ENCODE data around the gene HSD11B1.

Gene HSD11B1

GRCh38 chr1:209704584-209704983, at the start of gene HSD11B1:
Gene HSD11B1, plus strand, starts transcription at chr1:209704846. Its CDS starts 97 bp downstream, at chr1:209704943.
- DNase-seq (ENCODE audit: low read depth): no peak

GRCh38 chr1:209655411-209656231, 49.0 kb upstream of the HSD11B1 start:
- no peak for DNase-seq (ENCODE audit: low read depth)

GRCh38 chr1:209657140-209657879, 47.3 kb upstream of the HSD11B1 start:
- DNase-seq (ENCODE audit: low read depth): no peak

- DNase-seq (ENCODE audit: low read depth): no peak
These were observed 46.7 kb upstream of the HSD11B1 start for GRCh38 chr1:209657918-209658317.

GRCh38 chr1:209659909-209660308, 44.7 kb upstream of the HSD11B1 start:
- DNase-seq (ENCODE audit: low read depth): no peak

GRCh38 chr1:209661071-209661470, 43.6 kb upstream of the HSD11B1 start:
- no peak for DNase-seq (ENCODE audit: low read depth)

- DNase-seq (ENCODE audit: low read depth): no peak
These were observed 41.7 kb upstream of the HSD11B1 start for GRCh38 chr1:209662879-209663327.

GRCh38 chr1:209667103-209667502, 37.5 kb upstream of the HSD11B1 start:
- no peak for DNase-seq (ENCODE audit: low read depth)

GRCh38 chr1:209667708-209668107, 36.9 kb upstream of the HSD11B1 start:
- no peak for DNase-seq (ENCODE audit: low read depth)

GRCh38 chr1:209670441-209671082, 34.1 kb upstream of the HSD11B1 start:
- DNase-seq (ENCODE audit: low read depth): no peak

- no peak for DNase-seq (ENCODE audit: low read depth)
These were observed 31.7 kb upstream of the HSD11B1 start for GRCh38 chr1:209672705-209673630.

- DNase-seq (ENCODE audit: low read depth): no peak
These were observed 30.8 kb upstream of the HSD11B1 start for GRCh38 chr1:209673631-209674417.

- DNase-seq (ENCODE audit: low read depth): no peak
These were observed 29.6 kb upstream of the HSD11B1 start, which contains the start of gene G0S2 for GRCh38 chr1:209674957-209675564. Gene G0S2, plus strand, starts transcription at chr1:209675412. Its CDS starts 273 bp downstream, at chr1:209675685.

GRCh38 chr1:209675565-209676154, 29.0 kb upstream of the HSD11B1 start:
- DNase-seq (ENCODE audit: low read depth): no peak

- DNase-seq (ENCODE audit: low read depth): no peak
These were observed 25.6 kb upstream of the HSD11B1 start for GRCh38 chr1:209678981-209679539.

GRCh38 chr1:209685821-209686220, 18.8 kb upstream of the HSD11B1 start:
- no peak for DNase-seq (ENCODE audit: low read depth)

- no peak for DNase-seq (ENCODE audit: low read depth)
These were observed 18.3 kb upstream of the HSD11B1 start for GRCh38 chr1:209686322-209686721.

- no peak for DNase-seq (ENCODE audit: low read depth)
These were observed 15.9 kb upstream of the HSD11B1 start for GRCh38 chr1:209688746-209689234.

- DNase-seq (ENCODE audit: low read depth): no peak
These were observed 15.2 kb upstream of the HSD11B1 start for GRCh38 chr1:209689477-209689876.

Measured in stimulated activated CD8-positive, alpha-beta memory T cell treated with anti-CD3 and anti-CD28 coated beads, Interleukin-12 subunit alpha, Interleukin-12 subunit beta, amount 100 ng/mL, for 1 hour (primary cell).